CD4-positive, alpha-beta T cell treated with Interleukin-17A for 4 hours (primary cell): ENCODE data around the gene AP3B2.

Experiments
- DNase-seq: peaks from one replicate; pipeline ENCODE4 v3.0.0-alpha.2; 2020; ENCODE audit warnings: mixed read lengths

The AP3B2 gene

GRCh38 chr15:82697735-82698407 is 11.8 kb downstream of the AP3B2 start:
- DNase-seq: no peak

GRCh38 chr15:82692171-82692570 is 17.5 kb downstream of the AP3B2 start:
- DNase-seq: no peak

GRCh38 chr15:82689147-82689546 is 20.5 kb downstream of the AP3B2 start:
- DNase-seq: no peak

GRCh38 chr15:82688691-82689090 is 21.0 kb downstream of the AP3B2 start:
- no peak for DNase-seq

GRCh38 chr15:82681371-82681770 is 28.3 kb downstream of the AP3B2 start:
- DNase-seq: peak; percentile 3

- DNase-seq: peak; percentile 91
These were observed 29.2 kb downstream of the AP3B2 start for GRCh38 chr15:82680200-82681102.

- DNase-seq: peak; percentile 2
These were observed 30.0 kb downstream of the AP3B2 start for GRCh38 chr15:82679626-82680199.

- DNase-seq: no peak
These were observed 31.9 kb downstream of the AP3B2 start for GRCh38 chr15:82677720-82678323.

- no peak for DNase-seq
These were observed 34.8 kb downstream of the AP3B2 start for GRCh38 chr15:82674873-82675272.

GRCh38 chr15:82670699-82671098 is 39.0 kb downstream of the AP3B2 start:
- DNase-seq: no peak

- no peak for DNase-seq
These were observed 43.1 kb downstream of the AP3B2 start for GRCh38 chr15:82666606-82667005.

- no peak for DNase-seq
These were observed 45.7 kb downstream of the AP3B2 start for GRCh38 chr15:82664021-82664420.

- peak; percentile 47 for DNase-seq
These were observed 46.5 kb downstream of the AP3B2 start for GRCh38 chr15:82663186-82663600.

- no peak for DNase-seq
These were observed 47.0 kb downstream of the AP3B2 start for GRCh38 chr15:82662641-82663040.

GRCh38 chr15:82660378-82660777 is 49.3 kb downstream of the AP3B2 start:
- no peak for DNase-seq

- no peak for DNase-seq
These were observed 52.9 kb downstream of the AP3B2 start for GRCh38 chr15:82656641-82657266.

GRCh38 chr15:82655606-82656005 is 54.1 kb downstream of the AP3B2 start:
- DNase-seq: no peak

- no peak for DNase-seq
These were observed 56.0 kb downstream of the AP3B2 start for GRCh38 chr15:82653483-82654168.

GRCh38 chr15:82651708-82652107 is 58.0 kb downstream of the AP3B2 start:
- DNase-seq: no peak

- DNase-seq: no peak
These were observed 59.5 kb downstream of the AP3B2 start for GRCh38 chr15:82650046-82650670.

GRCh38 chr15:82649226-82649999 is 60.3 kb downstream of the AP3B2 start:
- no peak for DNase-seq
